C1 segment of cervical spinal cord (tissue), 14 donors: ENCODE data around the gene REG1B.

Source experiments
- DNase-seq, 14 donors: peaks; one replicate each; lab custom pipeline; 2025; lab: John Stamatoyannopoulos, UW

REG1B gene, protein sequence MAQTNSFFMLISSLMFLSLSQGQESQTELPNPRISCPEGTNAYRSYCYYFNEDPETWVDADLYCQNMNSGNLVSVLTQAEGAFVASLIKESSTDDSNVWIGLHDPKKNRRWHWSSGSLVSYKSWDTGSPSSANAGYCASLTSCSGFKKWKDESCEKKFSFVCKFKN

GRCh38 chr2:79087785-79088364, at the start of gene REG1B:
Gene REG1B (minus strand): TSS chr2:79087993. CDS start chr2:79087612, 381 bp downstream.
- no peak for DNase-seq

DNA sequence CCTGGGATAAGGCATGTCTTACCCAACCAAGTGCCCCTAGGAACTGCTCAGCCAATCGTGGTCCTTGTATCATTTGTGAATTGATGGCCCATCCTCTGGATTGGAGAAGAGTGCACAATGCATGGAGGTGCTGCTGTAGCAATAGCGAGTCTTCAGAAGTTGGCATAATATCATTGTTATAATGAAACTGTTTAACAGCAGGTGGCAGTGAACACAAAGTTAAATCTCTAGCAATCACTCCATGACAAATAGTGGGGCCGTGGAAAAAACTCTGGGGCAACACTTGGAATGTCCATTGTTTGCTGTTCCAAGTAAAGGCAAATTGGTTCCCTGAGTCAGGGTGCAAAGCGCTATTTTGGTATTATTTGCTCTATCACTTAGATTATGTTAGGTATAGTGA, 43.9 kb upstream of the REG1B start:
- no peak for DNase-seq

- DNase-seq = no peak
Measured at GRCh38 chr2:79129804-79130203, 42.0 kb upstream of the REG1B start.

DNA sequence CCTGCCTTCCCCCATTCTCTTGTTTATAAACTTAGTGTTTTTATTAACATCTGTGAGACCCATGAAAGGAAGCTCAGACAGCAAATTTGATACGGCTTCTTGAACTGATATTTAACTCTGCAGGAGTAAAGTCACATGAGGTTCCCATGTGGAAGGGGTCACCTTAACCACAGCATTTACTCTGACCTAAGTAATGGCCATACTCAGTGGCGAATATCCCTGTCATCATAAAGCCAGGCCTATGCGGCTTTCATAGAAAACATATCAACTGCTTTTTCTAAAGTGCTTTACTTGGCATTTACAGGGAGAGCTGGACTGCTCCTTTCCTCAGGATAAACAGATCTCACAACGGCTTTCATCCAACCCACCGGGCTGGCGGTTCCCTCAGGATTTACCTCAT, 41.5 kb upstream of the REG1B start:
- DNase-seq = no peak

DNA sequence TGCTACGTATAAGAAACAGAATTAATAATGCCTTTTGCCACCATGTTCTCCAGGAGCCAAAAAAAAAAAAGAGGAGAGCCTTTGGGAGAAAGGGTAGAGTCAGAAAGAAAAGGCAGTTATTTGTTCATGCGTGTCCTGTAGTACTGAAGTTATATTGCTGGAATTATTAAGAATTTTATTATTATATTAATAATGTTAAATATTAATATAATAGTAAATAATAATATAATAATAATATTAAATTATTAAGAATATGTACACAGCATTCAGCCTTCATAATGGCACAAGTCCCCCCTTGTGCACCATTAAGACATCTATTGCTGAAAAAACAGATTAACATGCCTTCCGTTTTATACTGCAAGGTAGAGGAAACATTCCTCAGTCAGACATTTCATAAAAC, 40.6 kb upstream of the REG1B start:
- DNase-seq = no peak

DNA sequence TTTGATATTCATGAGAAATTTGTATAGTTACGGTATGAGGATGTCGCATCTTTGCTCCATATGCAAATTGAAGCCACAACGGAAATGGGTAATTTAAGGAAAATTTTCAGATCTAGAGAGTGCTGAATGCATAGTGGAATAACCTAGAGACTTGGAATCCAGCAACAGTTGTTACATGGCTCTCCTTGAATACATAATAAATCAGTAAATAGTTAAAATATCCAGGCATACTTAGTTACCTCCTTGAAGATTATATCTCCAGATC, 37.9 kb upstream of the REG1B start:
- no peak for DNase-seq

DNA sequence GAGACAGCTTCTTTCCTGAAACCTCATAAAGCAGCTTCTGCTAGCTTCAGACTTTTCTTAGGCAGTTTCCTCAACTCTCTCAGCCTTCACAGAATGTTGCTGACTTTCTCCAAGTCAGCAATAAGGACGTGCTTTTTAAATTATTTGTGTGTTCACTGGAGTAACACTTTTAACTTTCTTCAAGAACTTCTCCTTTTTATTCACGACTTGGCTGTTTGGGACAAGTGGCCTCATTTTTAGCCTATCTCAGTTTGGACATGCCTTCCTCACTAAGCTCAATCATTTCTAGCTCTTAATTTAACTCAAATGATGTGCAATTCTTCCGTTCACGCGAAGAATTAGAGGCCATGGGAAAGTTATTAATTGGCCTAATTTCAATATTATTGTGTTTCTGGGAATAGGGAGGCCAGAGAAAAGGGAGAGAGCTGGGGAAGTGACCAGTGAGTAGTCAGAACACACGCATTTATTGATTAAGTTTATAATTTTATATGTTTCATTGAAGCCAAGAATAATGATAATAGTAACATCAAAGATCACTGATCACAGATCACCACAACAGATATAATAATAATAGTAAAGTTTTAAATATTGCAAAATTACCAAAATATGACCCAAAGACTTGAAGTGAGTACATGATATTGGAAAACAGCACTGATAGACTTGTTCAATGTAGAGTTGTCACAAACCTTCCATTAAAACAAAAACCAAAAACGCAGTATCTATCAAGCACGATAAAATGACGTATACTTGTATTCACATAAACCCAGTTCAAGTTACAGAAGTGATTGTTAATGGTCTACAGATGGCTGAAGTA, 37.3 kb upstream of the REG1B start:
- no peak for DNase-seq

GRCh38 chr2:79122676-79123075, 34.9 kb upstream of the REG1B start:
- DNase-seq = no peak

DNA sequence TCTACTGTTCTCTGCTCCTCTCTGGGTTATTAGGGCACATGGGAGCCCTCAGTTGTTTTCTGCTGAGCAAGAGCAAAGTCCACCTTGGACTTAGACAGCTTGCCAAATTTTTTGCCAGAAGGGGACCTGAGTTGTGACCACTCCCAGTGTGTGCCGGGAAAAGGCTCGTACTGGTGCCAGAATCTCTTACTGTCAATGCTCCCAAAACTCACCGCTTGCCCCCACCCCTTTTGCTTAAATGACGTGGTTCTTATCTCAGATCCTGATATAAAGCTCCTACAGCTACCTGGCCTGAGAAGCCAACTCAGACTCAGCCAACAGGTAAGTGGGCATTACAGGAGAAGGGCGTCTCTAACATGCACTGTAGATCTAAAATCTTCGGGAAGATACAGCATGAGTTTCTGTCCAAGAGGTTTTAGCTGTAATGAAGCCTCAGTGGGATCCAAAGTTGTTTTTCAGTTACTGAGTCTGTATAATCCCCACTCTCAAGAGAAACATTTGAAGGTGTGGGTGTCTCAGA, 32.5 kb upstream of the REG1B start, which contains the start of gene REG1A:
Gene REG1A (plus strand): TSS at position 295 of the 520 bp plus-strand sequence. CDS start 374 bp downstream, outside the sequence.
- no peak for DNase-seq

GRCh38 chr2:79116997-79117928, 29.5 kb upstream of the REG1B start:
- no peak for DNase-seq

DNA sequence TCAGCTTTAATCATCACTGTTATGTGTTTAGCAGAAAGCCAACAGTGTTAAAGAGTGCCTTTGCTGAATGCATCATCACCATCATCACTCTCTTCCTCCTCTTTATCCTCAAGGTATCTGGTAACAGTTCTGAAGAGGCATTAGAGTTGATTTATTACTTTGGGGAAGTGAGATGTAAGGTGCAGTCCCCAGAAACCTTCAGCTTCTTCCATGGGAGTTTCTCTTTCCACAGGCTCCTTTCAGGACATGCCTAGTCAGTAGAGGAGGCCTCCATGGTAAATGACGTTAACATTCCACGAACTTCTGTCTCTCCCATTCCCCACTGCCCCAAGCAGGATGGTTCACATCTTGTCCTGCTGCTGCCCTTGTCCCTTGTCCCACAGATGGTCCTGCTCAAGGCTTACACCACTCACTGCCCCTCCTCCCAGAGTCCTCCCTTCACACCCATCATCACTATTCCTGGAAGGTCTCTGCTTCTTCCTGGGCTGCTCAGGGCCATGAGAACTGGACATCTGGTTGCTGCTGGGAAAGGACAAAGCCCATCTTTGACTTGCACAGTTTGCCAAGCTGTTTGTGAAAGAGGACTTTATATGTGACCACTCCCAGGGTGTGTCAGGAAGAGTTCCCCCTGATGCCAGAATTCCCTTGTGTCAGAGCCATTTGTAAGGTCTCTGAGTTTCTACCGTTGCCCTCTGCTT, 27.2 kb upstream of the REG1B start:
- no peak for DNase-seq

GRCh38 chr2:79112269-79112668, 24.5 kb upstream of the REG1B start:
- no peak for DNase-seq

- DNase-seq = no peak
Measured at GRCh38 chr2:79105259-79105658, 17.5 kb upstream of the REG1B start.

DNA sequence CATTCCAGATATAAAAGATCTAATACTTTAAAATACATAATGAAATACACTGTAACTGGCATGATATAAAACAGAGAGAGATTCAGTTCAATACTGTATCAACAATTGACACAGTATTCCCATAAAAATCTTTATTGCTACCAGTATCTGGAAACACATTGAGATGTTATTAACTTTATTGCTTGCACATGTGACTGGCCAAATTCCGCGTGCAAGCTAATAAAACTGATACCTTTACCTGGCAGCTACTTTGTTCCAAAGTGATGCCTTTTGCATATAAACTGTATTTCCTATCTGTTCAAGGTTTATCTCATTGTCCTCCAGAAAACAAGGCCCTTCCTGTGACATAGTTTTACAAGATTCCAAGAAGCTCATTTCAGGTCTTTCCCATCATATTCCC, 15.4 kb upstream of the REG1B start:
- DNase-seq = no peak

DNA sequence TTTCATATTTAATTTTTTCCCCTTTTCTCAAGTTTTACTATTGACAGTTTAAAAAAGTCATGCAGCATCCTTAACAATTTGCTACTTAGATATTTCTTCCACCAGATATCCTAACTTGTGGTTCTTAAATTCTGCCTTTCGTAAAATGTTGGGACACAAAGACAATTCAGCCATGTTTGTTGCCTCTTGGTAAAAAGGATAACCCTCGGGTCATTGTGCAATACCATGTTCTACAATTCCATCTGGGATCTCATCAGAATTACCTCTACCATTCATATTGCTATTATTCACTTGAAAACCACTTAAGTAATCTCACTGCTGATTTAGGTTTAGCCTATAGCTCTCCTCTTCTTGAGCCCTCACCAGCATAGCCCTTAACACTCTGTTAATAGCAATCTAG, 13.2 kb upstream of the REG1B start:
- no peak for DNase-seq

- DNase-seq = no peak
Measured at GRCh38 chr2:79100285-79100684, 12.5 kb upstream of the REG1B start.

DNA sequence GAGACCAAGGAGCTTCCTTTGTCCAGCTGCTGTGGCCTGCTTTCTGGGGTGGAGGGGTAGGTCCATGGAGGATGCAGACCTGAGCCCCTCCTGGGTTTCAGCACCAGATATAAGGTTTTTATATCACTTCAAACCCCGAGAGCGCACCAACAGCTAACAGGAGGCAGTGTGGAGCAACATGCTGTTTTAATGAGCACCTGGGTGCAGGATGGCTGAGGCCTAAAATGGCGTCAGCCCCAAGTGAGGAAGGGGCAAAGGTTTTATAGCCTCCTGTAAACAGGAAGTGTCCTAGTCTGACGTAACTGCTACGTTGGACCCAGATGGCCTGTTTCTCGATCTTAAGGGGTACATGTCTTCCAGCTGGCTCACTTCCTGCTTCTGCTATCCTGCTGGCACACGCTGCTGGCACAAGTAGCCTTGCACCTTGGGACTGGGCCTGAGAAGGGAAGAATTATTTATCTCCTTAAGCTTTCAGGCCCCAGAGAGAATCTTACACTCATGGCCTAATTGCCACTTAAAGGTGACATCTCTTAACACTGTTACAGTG, 11.4 kb upstream of the REG1B start:
- DNase-seq = no peak

DNA sequence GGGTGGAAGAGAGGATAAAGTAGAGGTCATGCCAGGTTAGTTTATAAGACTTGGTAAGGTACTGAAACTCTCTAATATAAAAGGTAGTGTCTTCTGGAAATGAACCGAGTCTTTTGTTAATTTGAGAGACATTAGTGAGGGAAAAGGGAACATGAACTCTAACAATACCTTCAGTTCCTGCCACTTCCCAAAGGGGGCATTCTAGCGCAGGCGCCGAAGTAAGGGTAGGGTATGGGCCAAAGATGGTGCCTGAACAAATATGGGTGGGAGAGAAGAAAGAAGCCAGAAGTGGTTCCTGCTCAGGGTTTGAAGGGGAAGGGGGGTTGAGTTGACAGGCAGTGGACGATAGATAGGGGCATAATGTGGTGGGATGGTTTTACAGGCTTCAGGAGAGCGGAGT, 10.1 kb upstream of the REG1B start:
- DNase-seq = no peak

GRCh38 chr2:79090693-79091092, 2.9 kb upstream of the REG1B start:
- no peak for DNase-seq

DNA sequence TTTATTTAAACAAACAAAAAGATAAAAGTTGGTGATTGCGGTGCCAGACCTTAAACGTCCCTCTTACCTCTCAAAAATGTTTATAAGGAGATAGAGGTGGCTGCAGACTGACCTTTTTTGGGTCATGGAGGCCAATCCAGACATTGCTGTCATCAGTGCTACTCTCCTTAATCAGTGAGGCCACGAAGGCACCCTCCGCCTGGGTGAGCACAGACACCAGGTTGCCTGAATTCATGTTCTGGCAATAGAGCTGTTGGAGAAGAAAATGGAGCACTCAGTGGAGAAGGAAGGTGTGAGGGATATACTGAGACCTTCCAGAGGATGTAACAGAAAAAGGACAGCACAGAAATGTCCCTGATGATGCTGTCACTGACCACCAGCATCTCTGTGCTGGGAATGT, 1.5 kb downstream of the REG1B start:
- no peak for DNase-seq

GRCh38 chr2:79085382-79085781, 2.4 kb downstream of the REG1B start:
- DNase-seq = no peak
